NT2/D1 (cell line): Measurements from ENCODE around the gene GORASP1.

Experiments used
- DNase-seq: peaks from one replicate; pipeline ENCODE4 v3.0.0-alpha.2; 2011; ENCODE audit warnings: low read depth, low spot score
- H3K27me3 ChIP-seq: 2 replicates; pipeline ENCODE4 v1.6.0; 2011; ENCODE audit warnings: mild to moderate bottlenecking; ENCODE audit not compliant: insufficient read length, insufficient read depth
- H3K36me3 ChIP-seq: 2 replicates; pipeline ENCODE4 v1.6.1; 2011; ENCODE audit warnings: mild to moderate bottlenecking, low read length, mixed read lengths; ENCODE audit not compliant: insufficient read depth, insufficient read length
- H3K4me1 ChIP-seq: 2 replicates; pipeline ENCODE4 v1.5.1; 2011; ENCODE audit not compliant: insufficient read depth, insufficient read length
- H3K4me3 ChIP-seq: 2 replicates; pipeline ENCODE4 v1.5.1; 2011; ENCODE audit warnings: low read depth; ENCODE audit not compliant: insufficient read length
- H3K9ac ChIP-seq: 2 replicates; pipeline ENCODE4 v1.6.0; 2011; ENCODE audit warnings: low read depth; ENCODE audit not compliant: insufficient read length
- H3K9me3 ChIP-seq: 2 replicates; pipeline ENCODE4 v1.5.1; 2011; ENCODE audit warnings: mild to moderate bottlenecking, low read length; ENCODE audit not compliant: insufficient read depth
- SUZ12 ChIP-seq: IDR thresholded peaks from 2 replicates; pipeline ENCODE4 v1.6.1; 2011; ENCODE audit not compliant: insufficient read length, insufficient read depth; ENCODE audit errors: extremely low read depth
- YY1 ChIP-seq: IDR thresholded peaks from 2 replicates; pipeline ENCODE4 v1.6.1; 2011; ENCODE audit not compliant: insufficient read length, insufficient read depth
- ZNF274 ChIP-seq: IDR thresholded peaks from 2 replicates; pipeline ENCODE4 v1.6.1; 2011; ENCODE audit warnings: mild to moderate bottlenecking, low read depth, low read length

GORASP1 gene

DNA sequence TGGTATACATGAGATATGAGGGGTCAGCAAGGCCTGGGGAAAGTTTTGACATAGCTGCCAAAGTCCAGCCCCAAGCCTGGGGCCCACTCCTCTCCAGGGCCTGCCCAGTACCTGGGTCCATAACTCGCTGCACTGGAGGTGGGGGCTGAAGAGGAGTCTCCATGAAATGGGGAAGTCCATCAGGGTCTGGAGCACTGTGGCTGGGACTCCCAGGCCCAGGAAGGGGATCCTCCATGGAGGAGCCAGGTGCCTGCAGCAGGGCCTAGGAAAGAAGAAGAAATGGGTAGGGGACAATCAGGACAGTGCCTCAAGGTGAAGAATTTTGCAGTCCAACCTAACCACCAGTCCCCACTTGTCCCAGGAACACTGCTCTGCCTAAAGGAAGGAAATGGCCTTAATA, 8.2 kb downstream of the GORASP1 start:
- no peaks in the 10 kb centered on the region for H3K9me3 ChIP-seq
- H3K27me3 ChIP-seq = no peaks in the 10 kb centered on the region
- no peak for DNase-seq
- H3K36me3 ChIP-seq = peaks cover 76% of the 10 kb centered on the region
- no peak overlapping the region for H3K9ac ChIP-seq
- H3K4me3 ChIP-seq = no peak overlapping the region
- TF ChIP-seq SUZ12 = no peak
- TF ChIP-seq YY1 = no peak
- no peak for TF ChIP-seq ZNF274
- peaks cover 17% of the 10 kb centered on the region for H3K4me1 ChIP-seq

DNA sequence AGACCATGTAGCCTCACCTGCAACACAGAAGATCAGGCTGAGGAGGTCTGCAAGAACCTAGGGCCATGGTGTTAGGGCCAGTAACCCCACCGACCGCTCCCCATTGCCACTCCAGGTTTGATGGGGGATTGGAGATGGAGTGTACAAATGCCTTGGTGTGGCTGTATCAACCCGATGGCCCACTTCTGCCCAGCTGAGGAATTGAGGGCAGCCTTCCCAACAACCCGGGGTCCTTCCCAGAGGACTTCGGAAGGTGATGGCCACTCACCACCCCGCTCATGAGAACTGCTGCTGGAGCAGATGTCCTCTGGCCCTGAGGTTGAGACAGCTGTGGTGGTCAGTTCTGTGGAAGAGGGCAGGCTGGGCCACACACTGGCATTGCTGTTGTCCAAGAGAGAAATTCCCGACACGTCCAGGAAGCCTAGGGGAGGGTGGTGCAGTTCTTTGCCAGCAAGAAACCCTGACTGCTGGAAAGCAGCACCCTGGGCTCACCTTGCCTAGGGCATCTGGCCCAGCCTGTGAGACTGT, 8.9 kb downstream of the GORASP1 start:
- no peak for TF ChIP-seq ZNF274
- no peak for TF ChIP-seq YY1
- DNase-seq = no peak
- H3K4me1 ChIP-seq = peaks cover 17% of the 10 kb centered on the region
- H3K36me3 ChIP-seq = peaks cover 82% of the 10 kb centered on the region
- H3K9ac ChIP-seq = no peak overlapping the region
- no peak overlapping the region for H3K4me3 ChIP-seq
- H3K9me3 ChIP-seq = no peaks in the 10 kb centered on the region
- H3K27me3 ChIP-seq = no peaks in the 10 kb centered on the region

DNA sequence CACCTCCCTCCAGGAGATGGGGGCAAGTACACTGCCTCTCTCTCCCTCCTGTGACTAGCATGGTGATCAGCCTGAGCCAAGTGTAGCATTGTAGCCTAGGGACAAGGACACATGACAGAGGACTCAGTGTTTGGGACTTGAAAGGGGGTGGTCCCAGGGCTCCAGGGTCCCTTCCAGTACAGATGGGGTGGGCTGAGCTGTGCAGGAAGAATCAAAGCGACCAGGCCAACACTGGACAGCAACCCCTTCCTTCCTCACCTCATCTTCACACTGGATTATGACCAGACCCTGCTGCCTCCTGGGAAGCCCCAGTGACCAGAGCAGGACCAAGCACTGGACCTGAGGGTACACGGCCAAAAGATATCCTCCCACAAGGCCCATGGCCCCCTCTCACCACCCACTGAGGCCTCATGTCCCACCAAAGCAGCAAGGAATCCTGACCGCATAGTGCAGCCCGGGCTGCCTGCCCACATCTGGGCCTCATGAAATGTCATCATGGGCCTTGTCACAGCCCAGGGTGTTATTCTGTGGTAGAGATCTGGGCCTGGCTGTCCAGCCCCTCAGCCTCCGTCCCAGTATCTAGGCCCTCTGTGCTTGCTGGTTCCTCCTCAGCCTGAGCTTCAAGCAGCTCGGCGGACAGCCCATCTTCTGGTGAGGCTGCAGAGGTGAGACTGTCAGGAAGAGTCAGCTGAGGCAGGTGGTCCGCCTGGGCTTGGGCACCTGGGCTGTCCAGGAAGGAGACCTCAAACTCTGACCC, 9.5 kb downstream of the GORASP1 start:
- H3K4me1 ChIP-seq = peaks cover 15% of the 10 kb centered on the region
- H3K27me3 ChIP-seq = no peaks in the 10 kb centered on the region
- no peak overlapping the region for H3K9ac ChIP-seq
- no peaks in the 10 kb centered on the region for H3K9me3 ChIP-seq
- no peak for TF ChIP-seq YY1
- no peak for TF ChIP-seq SUZ12
- TF ChIP-seq ZNF274 = no peak
- DNase-seq = no peak
- no peak overlapping the region for H3K4me3 ChIP-seq
- H3K36me3 ChIP-seq = peaks cover 87% of the 10 kb centered on the region

DNA sequence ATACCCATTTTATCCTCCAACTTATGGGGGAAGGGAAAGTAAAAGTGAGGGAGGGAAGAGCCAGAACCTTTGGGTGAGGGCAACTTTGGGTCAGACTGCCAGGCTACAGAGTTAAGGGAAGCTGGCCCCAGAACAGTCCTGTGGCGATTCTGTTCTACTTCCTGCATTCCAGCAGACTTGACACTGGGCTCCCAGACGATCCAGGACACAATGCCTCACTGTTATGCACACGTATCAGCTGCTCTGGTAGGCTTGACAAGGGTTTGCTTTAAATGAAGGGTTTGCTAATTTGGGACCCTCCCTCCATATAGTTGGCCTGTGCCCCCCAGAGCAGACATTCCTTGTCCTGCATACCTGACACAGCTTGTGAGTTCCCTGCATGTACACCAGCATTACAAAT, 10.7 kb downstream of the GORASP1 start:
- H3K9ac ChIP-seq = no peak overlapping the region
- peaks cover 90% of the 10 kb centered on the region for H3K36me3 ChIP-seq
- H3K9me3 ChIP-seq = no peaks in the 10 kb centered on the region
- TF ChIP-seq ZNF274 = no peak
- no peak for TF ChIP-seq YY1
- no peak for TF ChIP-seq SUZ12
- no peak overlapping the region for H3K4me3 ChIP-seq
- H3K4me1 ChIP-seq = peaks cover 14% of the 10 kb centered on the region
- no peaks in the 10 kb centered on the region for H3K27me3 ChIP-seq
- DNase-seq = peak; percentile 68

DNA sequence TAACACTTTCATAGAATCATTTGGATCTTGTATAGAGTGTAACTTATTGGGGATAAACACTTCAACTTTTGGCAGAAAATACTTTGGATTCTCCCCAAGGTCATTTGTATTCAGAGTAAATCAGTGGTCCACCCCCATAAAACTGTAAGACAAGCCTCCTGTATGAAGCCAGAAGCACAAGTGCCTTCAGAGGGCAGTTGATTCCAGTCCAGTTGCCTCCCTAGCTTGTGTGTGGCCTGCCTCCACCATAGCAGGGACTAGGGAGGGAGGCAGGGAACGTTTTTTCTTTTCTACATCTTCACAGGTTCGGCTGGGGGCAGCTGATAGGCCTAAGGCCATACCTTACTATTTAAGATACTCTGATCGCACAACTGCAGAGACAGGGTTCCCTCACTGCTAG, 11.6 kb downstream of the GORASP1 start:
- Histone ChIP-seq H3K9me3 (no peaks in the 10 kb centered on the region), H3K4me3 (no peak overlapping the region), H3K36me3 (peaks cover 96% of the 10 kb centered on the region), H3K9ac (no peak overlapping the region), H3K4me1 (peaks cover 11% of the 10 kb centered on the region), H3K27me3 (no peaks in the 10 kb centered on the region)
- TF ChIP-seq ZNF274 (no peak), SUZ12 (no peak), YY1 (no peak)
- no peak for DNase-seq

DNA sequence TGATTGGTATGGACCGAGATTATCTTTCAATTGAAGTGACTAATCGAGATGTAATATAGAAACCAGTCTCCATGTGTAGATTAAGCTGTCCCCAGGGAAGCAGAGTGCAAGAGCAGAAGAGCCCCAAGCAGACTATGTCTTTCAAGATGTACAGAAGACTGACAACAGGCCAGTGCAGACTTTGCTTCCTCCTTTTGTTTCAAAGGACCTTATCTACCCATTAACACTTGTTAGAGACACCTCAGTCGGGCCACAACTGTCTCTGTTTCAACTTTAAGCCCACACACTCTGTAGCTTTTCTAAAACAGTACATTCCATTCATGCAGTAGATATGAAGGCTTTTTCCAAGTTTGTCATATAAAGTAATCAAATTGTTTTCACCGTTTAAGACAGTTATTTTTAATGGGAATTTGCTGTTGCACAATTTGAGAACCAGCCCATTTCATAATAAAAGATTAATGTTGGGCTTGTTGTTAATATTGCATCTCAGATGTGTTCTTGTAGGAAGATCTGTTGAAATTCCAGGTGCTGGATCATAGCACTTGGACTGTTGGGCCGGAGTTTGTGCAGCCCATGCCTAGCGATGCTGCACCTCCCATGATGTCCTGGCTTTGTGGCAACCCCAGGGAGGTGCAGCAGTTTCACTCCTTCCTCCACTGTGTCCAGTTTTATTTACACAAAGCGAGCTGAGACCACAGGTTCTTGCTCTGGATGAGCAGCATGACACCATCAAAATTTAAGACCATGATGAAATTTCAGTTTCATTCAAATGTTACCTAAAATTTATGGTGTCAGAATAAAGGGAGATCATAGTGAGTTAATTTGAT, 12.4 kb downstream of the GORASP1 start:
- TF ChIP-seq ZNF274 (no peak), SUZ12 (no peak), YY1 (no peak)
- peaks cover 93% of the 10 kb centered on the region for H3K36me3 ChIP-seq
- no peaks in the 10 kb centered on the region for H3K9me3 ChIP-seq
- H3K27me3 ChIP-seq = no peaks in the 10 kb centered on the region
- H3K4me3 ChIP-seq = no peak overlapping the region
- DNase-seq = no peak
- H3K9ac ChIP-seq = no peak overlapping the region
- H3K4me1 ChIP-seq = peaks cover 11% of the 10 kb centered on the region

DNA sequence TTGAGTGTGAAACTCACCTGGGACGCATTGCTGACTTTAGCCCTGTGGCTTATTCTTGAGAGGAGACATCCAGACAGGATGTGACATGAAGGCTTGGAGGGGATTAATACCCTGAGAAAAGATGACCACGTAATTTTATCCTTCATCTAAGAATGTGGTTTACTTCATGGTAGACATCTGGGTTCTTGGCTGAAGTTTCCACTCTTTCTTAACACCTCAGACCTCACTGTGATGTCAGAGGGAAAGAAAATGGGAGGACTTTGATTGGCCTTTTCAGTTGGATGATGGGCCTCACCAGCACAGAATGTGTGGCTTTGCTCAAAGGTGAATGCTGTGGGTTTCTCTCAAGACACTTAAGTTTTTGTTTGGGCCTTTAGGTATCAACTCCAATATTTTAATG, 16.5 kb downstream of the GORASP1 start:
- peaks cover 1% of the 10 kb centered on the region for H3K4me1 ChIP-seq
- TF ChIP-seq ZNF274 (no peak), YY1 (no peak), SUZ12 (no peak)
- H3K4me3 ChIP-seq = no peak overlapping the region
- H3K9me3 ChIP-seq = no peaks in the 10 kb centered on the region
- no peaks in the 10 kb centered on the region for H3K27me3 ChIP-seq
- H3K9ac ChIP-seq = no peak overlapping the region
- no peak for DNase-seq
- H3K36me3 ChIP-seq = peaks cover 92% of the 10 kb centered on the region
